GM21528 (cell line): ENCODE results near the gene SLC39A9.

Experiments
- ATAC-seq: cut with Tn5 transposase; IDR thresholded peaks from one replicate; pipeline ENCODE4 v1.9.1; 2021; ENCODE audit warnings: mild to moderate bottlenecking, moderate library complexity; ENCODE audit not compliant: unreplicated experiment, low FRiP score

SLC39A9 gene, protein sequence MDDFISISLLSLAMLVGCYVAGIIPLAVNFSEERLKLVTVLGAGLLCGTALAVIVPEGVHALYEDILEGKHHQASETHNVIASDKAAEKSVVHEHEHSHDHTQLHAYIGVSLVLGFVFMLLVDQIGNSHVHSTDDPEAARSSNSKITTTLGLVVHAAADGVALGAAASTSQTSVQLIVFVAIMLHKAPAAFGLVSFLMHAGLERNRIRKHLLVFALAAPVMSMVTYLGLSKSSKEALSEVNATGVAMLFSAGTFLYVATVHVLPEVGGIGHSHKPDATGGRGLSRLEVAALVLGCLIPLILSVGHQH

DNA sequence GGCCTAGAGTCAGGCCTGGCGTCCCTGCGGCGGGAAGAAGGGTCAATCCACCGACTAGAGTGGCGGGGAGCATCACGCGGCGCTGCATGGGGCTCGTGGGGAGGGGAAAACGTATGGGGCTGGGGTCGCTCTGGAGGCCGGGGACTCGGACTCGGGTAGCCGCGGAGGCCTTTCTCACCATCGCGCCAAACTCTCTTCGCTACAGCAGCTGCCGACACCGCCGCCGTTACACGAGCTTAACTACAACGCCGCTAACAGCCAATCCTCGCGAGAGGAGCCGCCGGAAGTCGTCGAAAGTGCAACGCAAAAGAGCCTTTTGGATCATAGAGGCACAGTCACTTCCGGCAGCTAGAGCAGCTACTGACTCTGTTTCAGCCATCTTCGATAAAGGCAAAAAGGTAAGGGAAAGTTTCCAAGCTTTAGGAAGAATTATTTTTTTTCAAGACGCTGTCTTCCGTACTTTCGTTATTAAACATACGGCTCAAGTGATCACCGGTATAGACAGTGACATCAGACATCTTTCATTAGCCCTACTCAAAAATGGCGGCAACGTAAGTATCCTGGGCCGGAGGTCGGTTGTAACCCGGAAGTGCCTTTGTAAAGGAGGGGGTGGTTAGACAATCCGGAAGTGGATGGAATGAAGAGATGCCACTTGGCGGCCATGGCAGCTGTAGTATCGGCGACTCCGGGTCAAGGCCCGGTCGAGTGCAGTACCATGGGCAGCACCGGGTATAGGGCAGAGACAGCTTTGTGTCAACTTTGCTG, at the start of gene SLC39A9, which contains the start of gene ERH:
TSS of gene SLC39A9 (plus strand) at position 640 of the 765 bp plus-strand sequence. CDS start 678 bp downstream, outside the sequence.
TSS of gene ERH (minus strand) at position 247 of the 765 bp plus-strand sequence. CDS start at position 181, 66 bp downstream.
- ATAC-seq: peak; percentile 91

DNA sequence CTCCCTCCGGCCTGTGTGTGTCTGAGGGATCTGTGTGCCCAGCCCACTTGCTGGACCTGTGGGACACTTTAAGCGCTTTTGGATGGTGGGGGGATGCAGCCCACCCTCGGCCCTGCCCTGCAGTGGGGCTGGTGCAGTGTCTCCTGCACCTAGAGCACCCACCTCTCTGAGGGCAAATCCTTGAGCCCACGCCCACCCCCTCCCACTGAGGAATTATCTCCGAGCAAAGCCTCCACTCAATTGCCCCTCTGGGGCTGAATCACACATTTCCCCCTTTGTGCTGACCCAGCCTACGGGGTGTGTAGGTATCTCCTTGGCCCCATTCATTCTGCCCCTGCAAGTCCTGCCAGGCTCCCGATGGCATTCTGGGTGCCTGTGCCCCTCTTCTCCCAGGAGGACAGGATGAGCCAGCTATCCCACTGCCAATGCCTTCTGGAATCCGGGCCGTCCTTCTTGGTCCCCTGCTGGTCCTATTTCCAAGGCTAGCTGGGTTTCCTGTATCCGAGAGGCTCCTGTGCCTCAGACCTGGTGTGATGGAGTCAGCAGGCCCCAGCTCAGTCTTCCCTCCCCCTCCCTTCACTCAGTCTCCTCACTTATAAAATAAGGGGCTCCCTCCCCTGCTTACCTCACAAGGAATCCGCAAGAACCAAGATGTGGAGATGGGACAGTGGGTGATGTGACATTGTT, 49.3 kb upstream of the SLC39A9 start:
- ATAC-seq: no peak

DNA sequence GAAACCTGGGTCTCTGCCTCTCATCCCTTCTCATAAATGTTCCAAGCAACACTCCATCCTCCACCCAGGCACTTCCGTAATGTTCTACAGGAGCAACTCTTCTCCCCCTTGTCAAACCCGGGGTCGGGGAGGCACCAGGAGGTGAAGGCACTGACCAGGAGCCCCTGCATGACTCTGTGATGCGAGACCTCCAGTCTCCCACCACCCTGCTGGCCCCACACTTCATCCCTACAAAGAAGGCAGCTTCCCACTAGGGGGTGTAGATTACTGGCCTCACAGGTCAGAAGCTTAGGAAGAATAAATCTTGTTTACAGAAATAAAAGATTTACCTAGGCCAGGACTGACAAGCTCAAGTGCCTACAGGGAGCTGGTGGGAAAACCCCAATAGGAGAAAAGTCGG, 47.6 kb upstream of the SLC39A9 start:
- ATAC-seq: no peak

DNA sequence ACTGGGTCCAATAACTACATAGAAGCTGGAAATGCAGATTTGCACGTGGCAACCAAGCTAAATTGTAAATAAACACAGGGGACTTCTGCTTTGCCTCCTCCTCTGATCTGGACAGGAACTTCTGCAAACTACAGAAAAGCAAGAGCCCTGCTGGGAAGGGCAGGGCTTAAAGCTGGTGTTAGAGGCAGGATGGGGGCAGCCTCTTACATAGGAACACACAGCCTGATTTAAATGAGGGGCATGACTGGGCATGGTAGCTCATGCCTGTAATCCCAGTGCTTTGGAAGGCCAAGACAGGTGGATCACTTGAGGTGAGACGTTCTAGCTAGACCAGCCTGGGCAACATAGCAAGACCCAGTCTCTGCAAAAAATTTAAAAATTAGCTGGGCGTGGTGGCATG, 47.1 kb upstream of the SLC39A9 start:
- ATAC-seq: no peak

DNA sequence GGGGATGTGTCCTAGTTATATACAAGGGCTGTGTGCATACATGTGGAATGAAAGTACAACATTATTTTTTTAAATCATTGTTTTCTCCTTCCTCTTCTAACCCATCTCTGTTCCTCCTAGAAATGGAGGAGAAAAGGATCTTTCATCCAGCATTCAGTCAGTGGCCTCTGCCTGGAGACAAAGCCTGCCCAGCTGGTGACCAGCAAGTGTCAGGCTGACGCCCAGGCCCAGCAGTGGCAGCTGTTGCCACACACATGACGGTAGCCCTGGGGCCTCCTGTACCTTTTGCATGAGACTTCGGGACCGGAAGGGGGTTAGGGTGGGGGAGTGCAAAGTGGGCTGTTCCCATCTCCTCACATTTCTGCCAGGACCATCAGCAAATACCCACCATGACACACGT, 46.6 kb upstream of the SLC39A9 start:
- ATAC-seq: no peak

DNA sequence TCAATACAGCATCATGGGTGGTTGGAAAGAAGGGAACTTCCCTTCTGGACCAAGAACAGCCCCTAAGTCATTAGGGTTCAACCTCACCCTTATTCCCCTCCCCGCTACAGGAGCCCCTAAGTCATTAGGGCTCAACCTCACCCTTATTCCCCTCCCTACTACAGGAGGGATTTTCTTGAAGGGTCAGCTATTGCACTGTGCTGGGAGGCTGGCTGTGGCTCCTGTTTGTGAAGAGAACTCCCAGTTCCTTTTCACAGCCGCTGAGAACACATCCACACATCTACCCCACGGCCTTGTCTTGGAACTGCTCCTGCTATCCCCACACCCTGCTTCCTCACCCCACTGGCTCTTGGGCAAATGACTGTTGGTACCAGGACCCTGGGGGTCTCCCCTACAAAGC, 45.3 kb upstream of the SLC39A9 start:
- ATAC-seq: no peak

DNA sequence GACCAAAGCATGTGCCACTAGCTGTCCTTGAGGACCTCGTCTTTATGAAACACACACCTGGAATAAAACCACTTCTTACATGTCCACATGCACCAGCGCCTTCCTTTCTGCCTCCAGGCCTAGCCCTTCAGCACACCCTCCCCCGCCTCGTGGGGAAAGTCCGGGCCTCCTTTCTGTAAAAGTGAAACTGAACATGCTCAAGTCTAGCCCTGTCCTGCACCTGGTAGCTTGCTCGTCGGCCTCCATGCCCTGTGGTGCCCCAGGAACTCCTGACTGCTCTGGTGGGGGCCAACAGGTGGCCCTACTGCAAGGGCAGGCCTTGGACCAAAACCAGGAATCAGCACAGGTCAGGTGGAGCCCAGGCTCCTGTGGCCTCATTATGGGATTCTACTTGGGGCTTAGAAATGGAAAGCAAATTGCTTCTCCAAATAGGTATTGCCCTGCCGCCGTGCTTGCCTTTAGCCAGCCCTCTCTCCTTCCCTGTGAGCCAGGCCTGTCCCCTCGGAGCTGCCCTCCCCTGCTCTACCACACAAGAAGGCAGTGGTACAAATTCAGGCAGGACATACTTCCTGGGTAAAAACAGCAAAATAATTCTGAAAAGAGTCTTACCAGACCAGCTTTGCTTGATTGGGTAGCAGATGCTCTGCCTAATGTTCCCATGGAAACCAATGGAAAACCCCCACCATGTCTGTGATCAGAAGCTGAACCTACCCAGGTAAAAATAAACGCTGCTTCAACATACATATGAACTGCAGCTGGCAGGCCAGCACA, 43.9 kb upstream of the SLC39A9 start:
- ATAC-seq: peak; percentile 91

DNA sequence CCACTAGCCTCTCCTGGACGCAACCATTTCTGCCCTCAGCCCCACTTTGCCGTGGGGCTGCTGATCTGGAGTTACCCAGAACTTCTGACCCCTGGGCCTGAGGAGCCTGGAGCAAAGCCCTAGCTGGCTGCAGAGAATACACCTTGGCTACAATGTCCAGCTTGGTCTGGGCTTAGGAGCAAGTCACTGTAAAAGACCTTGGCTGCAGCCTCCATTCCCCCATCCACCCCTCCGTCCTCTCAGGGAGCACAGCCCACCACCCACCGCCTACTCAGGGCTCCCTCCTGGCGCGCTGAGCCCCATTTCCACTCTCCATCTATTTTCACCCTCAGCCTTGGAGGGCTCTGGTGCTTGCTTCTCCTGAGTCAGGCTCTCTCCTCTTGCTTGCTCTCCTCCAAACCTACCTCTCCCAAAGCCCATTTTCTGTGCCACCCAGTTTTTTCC, 43.3 kb upstream of the SLC39A9 start:
- ATAC-seq: no peak

DNA sequence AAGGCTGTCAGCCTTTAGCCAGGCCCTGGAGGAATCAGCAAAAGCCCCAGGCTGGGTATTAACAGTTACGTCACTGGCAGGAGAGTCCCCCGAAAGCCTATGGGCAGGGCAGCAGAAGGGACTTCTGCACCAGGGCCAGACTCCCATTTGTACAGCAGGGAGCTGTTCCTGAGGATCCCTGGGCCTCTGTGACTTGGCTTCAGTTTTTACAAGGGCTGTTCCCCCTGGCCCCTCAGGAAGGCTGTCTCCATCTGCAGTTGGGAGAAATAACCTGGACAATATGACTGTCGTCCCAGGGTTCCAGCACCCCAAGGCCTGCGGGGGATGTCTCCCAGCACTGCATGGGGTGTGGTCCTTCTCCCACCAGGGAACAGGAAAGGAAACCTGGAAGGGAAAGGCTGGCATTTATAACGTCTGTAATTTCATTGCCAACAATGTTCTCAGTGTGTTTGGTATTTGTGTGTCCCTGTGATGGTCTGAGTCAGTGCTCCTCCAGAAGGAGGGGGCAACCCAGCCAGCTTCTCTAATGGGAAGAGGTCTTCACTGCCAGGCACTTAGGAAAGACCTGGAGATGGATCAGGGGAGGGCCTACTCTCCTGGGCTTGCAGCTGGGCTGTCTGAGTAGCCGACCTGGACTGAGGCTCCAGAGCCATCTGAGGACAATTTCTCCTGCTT, 42.7 kb upstream of the SLC39A9 start:
- ATAC-seq: no peak

DNA sequence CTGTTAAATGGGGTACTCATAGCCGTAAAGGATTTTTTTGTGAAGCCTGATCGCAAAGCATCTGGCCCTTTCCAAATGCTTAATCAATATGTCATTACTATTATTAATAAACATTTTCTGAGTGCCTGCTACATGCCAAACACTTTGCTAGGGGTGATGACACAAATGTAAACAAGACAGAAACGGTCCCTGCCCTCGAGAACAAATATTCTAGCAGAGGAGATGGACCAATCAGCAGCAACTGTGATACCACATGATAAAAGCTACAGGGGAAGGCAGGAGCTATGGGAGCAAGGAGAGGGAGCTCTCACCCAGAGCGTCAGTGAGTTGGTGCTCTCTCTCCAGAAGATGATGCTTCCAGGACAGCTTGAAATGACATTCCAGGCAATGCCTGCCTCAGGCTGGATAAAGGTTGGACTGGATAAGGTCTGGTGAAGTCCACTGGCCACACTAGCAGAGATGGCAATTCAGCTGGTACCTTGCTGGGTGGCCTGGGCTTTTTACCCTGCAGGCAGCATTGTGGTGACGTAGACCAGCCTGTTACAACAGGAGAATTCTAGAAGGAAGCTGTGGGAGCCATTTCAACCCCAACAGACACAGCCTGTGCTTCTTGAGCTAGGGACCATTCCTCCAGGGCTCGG, 41.5 kb upstream of the SLC39A9 start:
- ATAC-seq: no peak

DNA sequence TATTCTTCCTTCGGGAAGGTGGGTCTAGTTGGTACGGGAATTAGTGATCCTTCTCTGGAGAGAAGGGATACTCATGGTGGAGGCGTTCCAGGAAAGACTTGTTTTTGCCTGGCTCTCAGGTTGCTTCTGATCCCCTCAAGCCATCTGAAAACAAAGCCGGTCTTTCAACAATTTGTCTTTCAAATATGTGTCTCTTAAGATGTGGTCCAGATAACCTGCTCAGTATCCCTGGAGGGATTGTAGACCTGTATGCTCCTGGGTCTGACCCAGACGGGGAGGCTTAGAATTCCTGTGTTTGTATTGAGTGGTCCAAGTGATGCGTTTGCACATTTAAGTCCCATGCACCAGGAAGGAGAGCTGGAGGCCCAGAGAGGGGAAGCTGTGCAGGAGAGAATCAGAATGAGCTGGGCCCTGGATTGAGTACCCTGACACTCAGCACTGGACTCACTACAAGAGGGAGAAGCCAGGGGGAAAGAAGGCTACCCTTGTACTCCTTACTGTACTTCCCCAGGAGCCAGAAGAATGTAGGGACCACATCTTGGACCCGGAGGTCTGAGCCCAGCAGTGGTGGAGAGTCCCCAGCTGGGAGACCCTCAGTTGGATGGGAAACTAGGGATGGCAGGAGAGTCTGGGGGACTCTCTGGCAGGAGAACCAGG, 40.8 kb upstream of the SLC39A9 start:
- no peak for ATAC-seq

DNA sequence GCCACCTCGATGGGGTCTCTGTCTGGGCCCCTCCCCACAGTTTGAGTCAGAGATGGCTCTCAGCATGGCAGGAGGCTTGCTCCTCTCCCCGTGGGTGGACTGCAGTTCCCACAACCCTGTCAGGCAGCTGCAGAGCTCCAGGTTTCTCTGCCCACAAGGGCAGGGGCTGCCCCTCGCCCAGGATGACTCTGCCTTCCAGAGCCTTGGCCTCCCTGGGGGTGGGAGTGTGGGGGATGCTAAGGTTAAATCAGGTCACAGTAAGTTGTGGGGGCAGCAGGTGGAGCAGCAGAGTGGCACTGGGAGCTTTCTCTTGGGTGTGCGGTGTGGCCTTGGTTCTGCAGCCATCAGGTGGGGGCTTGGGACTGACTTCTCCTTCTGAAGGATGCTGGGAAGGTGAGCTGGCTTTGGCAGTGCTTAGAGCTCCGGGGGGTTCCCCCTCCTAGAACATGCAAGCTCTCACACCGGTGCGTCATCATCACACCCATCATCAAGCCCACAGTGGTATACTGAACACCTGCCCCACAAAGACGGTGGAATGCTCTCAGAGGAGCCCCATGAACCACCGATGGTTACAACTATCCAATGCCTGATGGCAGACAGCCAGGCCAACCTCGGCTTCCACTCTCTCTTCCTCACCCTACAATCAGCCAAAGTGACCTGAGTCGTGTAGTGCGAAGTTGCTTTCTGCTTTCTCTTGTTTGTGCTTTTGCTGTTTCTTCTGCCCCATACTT, 40.1 kb upstream of the SLC39A9 start:
- ATAC-seq: no peak

DNA sequence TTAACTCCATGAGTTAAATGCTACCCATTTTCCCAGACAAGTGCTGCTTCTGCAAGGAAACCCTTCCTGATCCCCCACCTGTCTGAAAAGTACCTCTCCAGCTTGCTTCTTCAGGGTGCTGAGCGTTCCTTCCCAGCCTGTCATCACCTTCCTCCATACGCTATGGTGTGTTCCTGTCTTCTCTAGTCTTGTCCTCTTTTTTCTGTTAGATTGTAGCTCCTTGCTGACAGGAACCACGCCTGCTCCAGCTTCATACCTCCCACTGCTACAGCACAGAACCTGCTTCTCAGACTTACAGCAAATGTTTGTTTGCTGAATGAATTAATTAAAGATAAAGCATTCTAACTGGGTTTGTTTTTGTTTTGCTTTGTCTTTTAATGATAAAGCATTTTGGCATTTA, 39.5 kb upstream of the SLC39A9 start:
- ATAC-seq: no peak

DNA sequence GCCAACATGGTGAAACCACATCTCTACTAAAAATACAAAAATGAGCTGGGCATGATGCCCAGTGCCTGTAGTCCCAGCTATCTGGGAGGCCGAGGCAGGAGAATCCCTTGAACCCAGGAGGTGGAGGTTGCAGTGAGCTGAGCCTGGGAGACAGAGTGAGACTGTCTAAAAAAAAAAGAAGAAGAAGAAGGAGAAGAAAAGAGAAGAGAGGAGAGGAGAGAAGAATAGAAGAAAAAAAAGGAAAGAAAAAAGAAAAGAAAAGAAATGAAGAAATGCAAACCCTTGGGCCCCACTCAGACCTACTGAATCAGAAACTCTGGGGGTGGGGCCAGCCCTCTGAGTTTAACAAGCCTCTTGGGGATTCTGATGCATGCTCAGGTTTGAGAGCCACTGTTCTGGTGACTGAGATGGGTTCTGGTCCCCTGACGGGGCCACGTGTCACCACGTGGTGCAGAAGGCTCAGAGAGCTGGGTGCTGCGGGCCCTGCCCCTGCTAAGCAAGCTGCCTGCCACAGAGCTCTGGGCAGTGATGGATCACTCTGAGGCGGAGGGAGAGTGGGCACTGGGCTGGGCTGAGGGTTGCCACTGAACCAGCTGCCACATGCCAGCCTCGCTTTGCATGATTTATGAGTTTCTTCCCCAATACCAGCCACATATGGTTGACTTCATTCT, 37.9 kb upstream of the SLC39A9 start:
- no peak for ATAC-seq

DNA sequence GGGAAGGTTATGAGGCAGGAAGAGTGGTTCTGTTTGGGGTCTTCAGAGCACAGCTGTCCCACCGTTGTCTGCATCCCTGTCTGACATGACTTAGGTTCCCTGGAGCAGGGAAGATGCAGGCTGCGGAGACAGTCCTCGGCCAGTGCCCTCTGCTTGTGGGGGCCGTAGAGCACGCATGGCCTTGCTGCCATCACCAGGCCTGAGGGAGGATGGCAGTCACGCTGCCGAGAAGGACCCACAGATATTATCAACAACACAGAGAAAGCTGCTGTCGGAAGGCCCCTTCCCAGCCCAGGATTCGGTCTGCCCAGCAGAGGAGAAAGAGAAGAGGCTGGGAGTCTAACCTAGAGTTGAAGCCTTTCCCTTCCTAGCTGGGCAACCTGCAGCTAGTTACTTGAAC, 35.4 kb upstream of the SLC39A9 start:
- ATAC-seq: no peak

DNA sequence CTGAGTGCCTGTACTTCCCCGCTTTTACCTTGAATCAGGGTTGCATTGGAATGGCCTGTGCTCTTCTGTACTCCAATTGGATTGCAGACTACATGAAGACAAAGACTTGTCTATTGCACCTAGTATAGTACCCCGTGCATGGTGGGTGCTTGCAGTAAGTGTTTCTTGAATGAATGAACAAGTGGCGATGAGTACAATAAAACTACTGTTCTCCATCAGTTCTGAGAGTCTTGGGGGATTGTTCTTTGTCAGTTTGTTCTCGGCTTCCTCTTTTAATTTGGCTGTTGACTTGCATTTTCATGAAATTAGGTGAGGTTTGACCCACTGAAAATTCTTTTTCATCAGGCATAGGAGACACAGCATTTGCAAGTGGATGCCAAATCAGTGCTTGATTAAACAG, 34.5 kb upstream of the SLC39A9 start:
- no peak for ATAC-seq

DNA sequence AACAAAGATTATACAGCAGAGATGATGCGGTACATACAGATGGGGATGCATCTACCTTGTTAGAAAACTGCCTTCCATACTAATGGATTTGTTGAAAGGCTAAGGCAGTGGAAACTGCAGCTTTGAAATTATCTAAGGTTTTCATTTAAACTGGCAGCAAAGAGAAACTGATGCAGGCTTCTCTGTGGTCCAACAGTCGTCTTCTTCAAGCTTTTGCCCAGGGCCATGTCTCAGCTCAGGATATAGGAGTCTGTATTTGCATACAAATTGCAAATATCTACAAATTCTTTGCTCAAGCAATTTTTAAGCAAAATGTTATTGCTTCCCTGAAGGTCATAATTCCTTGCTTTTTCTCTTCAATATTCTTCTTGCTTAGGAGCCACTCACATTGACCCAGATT, 34.1 kb upstream of the SLC39A9 start:
- no peak for ATAC-seq

DNA sequence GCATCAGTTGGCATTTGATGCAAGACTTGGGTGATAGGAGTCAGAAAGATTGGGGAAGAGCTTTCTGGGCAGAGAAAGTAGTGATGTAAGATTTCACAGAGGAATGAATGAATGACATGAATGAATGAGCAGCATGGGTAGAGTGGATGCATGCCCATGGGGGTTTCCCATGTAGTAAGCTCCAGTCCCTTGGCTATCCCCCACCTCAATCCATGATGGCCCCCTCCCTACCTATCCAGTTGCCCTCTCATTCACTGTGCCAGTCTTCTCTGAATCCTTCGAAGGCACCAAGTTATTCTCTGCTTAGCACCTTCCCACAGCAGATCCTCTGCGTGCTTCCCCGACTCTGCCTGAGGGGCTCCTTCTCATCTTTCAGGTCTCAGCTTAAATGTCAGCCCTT, 32.4 kb upstream of the SLC39A9 start:
- no peak for ATAC-seq
